GM23338 (cell line): ENCODE data around the gene CHCHD3. TPM values are rescaled to one million over a fixed set of nuclear protein-coding genes. Genes with fewer than 3 reads are reported as not detected.

Experiments used
- ATAC-seq: fragments of 200-7000 bp; cut with Tn5 transposase; 3 replicates; pipeline ENCODE4 v1.9.1; 2020
- DNase-seq: peaks from one replicate; pipeline ENCODE4 v3.0.0-alpha.2; 2015; ENCODE audit warnings: low spot score
- H2AFZ ChIP-seq: fragments of 200-600 bp; sonication (generic); 2 replicates; pipeline ENCODE4 v1.8.0; 2016; ENCODE audit warnings: antibody characterized with exemption, mild to moderate bottlenecking, moderate library complexity
- H3F3A ChIP-seq: fragments of 200-600 bp; sonication (generic); replicated peaks from 2 replicates; pipeline ENCODE4 v1.8.0; 2017; ENCODE audit warnings: antibody characterized with exemption, mixed run types, low read depth
- H3K27ac ChIP-seq: fragments of 200-600 bp; sonication (generic); 2 replicates; pipeline ENCODE4 v1.6.1; 2016; ENCODE audit warnings: low read depth
- H3K27me3 ChIP-seq: fragments of 200-600 bp; sonication (generic); 2 replicates; pipeline ENCODE4 v1.8.0; 2016; ENCODE audit warnings: mild to moderate bottlenecking, mixed run types, moderate library complexity; ENCODE audit not compliant: insufficient read depth
- H3K36me3 ChIP-seq: fragments of 200-600 bp; sonication (generic); 2 replicates; pipeline ENCODE4 v1.8.0; 2016; ENCODE audit warnings: mild to moderate bottlenecking; ENCODE audit not compliant: insufficient read depth
- H3K4me1 ChIP-seq: fragments of 200-600 bp; sonication (generic); 2 replicates; pipeline ENCODE4 v1.8.0; 2016; ENCODE audit warnings: mild to moderate bottlenecking, moderate library complexity; ENCODE audit not compliant: insufficient read depth
- H3K4me2 ChIP-seq: fragments of 200-600 bp; sonication (generic); 2 replicates; pipeline ENCODE4 v1.7.1; 2017; ENCODE audit warnings: mixed run types
- H3K4me3 ChIP-seq: fragments of 200-600 bp; sonication (generic); 2 replicates; pipeline ENCODE4 v1.6.1; 2016; ENCODE audit warnings: mixed run types
- H3K79me2 ChIP-seq: fragments of 200-600 bp; sonication (generic); replicated peaks from 2 replicates; pipeline ENCODE4 v1.8.0; 2017; ENCODE audit warnings: mild to moderate bottlenecking; ENCODE audit not compliant: insufficient read depth
- H3K9me2 ChIP-seq: fragments of 200-600 bp; sonication (generic); 2 replicates; pipeline ENCODE4 v1.8.0; 2017; ENCODE audit not compliant: insufficient read depth
- H4K20me1 ChIP-seq: fragments of 200-600 bp; sonication (generic); replicated peaks from 2 replicates; pipeline ENCODE4 v1.8.0; 2017; ENCODE audit warnings: mild to moderate bottlenecking; ENCODE audit not compliant: insufficient read depth
- H3K27ac Mint-ChIP-seq: 2 replicates; pipeline ENCODE4 v1.8.0; 2020; ENCODE audit warnings: inconsistent platforms, mild to moderate bottlenecking, moderate library complexity, mixed read lengths
- H3K27me3 Mint-ChIP-seq: 3 replicates; pipeline ENCODE4 v1.8.0; 2022; ENCODE audit warnings: low read depth, mild to moderate bottlenecking, moderate library complexity, mixed read lengths, inconsistent platforms; ENCODE audit not compliant: insufficient read depth, poor library complexity
- H3K36me3 Mint-ChIP-seq: 3 replicates; pipeline ENCODE4 v1.8.0; 2021; ENCODE audit warnings: low read depth, mild to moderate bottlenecking, inconsistent platforms, moderate library complexity, mixed read lengths
- H3K4me1 Mint-ChIP-seq: 3 replicates; pipeline ENCODE4 v1.8.0; 2020; ENCODE audit warnings: mild to moderate bottlenecking, inconsistent platforms, mixed read lengths
- H3K4me3 Mint-ChIP-seq: 3 replicates; pipeline ENCODE4 v1.8.0; 2021; ENCODE audit warnings: moderate library complexity, mild to moderate bottlenecking, inconsistent platforms, mixed read lengths
- H3K9me3 Mint-ChIP-seq: 3 replicates; pipeline ENCODE4 v1.8.0; 2020; ENCODE audit warnings: moderate library complexity, mild to moderate bottlenecking, inconsistent platforms, mixed read lengths
- CREB1 ChIP-seq: fragments of 250-450 bp; sonication (Bioruptor Pico); IDR thresholded peaks from 2 replicates; pipeline ENCODE4 v1.5.0; 2020; ENCODE audit warnings: low read depth, mild to moderate bottlenecking, moderate library complexity
- CTCF ChIP-seq, 2 experiments: fragments of 200-600 bp in 1 of 2; sonication (generic) in 1 of 2; conservative IDR thresholded peaks; 2 replicates each; pipeline versions ENCODE4 v1.5.1 to v1.6.1; 2016 to 2017; ENCODE audit warnings: antibody characterized with exemption in 2 of 2, low read depth in 2 of 2, mild to moderate bottlenecking in 2 of 2, moderate library complexity in 1 of 2
- ETS1 ChIP-seq: IDR thresholded peaks from 2 replicates; pipeline ENCODE4 v1.6.1; 2016; ENCODE audit warnings: antibody characterized with exemption
- EZH2 ChIP-seq: fragments of 200-600 bp; sonication (generic); IDR thresholded peaks from one replicate; pipeline ENCODE4 v1.8.0; 2017; ENCODE audit warnings: antibody characterized with exemption, mild to moderate bottlenecking, low read depth; ENCODE audit not compliant: unreplicated experiment
- NANOG ChIP-seq: IDR thresholded peaks from 2 replicates; pipeline ENCODE4 v1.6.1; 2016; ENCODE audit warnings: antibody characterized with exemption, borderline replicate concordance
- POLR2AphosphoS5 ChIP-seq: IDR thresholded peaks from 2 replicates; pipeline ENCODE4 v1.6.1; 2016; ENCODE audit warnings: antibody characterized with exemption, low read depth
- REST ChIP-seq: IDR thresholded peaks from one replicate; pipeline ENCODE4 v1.6.1; 2018; ENCODE audit warnings: antibody characterized with exemption; ENCODE audit not compliant: unreplicated experiment
- STAT1 ChIP-seq: IDR thresholded peaks from one replicate; pipeline ENCODE4 v1.6.1; 2016; ENCODE audit warnings: antibody characterized with exemption; ENCODE audit not compliant: unreplicated experiment
- ZNF114 ChIP-seq: fragments of 250-450 bp; sonication (Bioruptor Pico); IDR thresholded peaks from 2 replicates; pipeline ENCODE4 v1.5.0; 2020; ENCODE audit warnings: mild to moderate bottlenecking, moderate library complexity
- ZNF462 ChIP-seq: fragments of 250-450 bp; sonication (Bioruptor Pico); IDR thresholded peaks from 2 replicates; pipeline ENCODE4 v1.5.0; 2020; ENCODE audit warnings: mild to moderate bottlenecking, moderate library complexity
- polyA plus RNA-seq: library from polyadenylated mRNA; unstranded; fragments of >200 nt; fragmentation: Nextera tagmentation; extraction: Ambion mirVana; gene quantifications from 2 replicates; pipeline ENCODE4 v1.2.1, GENCODE V29; 2016
- total RNA-seq: library from RNA; depleted of rRNA; stranded (reverse); fragments of >200 nt; shearing (Covaris generic); gene quantifications from 2 replicates; pipeline ENCODE4 v1.2.3, GENCODE V29; 2014

Gene CHCHD3
- total and polyA plus RNA-seq, 2 experiments from 2014 or later, result 107 to 131 TPM

GRCh38 chr7:132872034-132872433, 209.9 kb downstream of the CHCHD3 start:
- Mint-ChIP-seq H3K27me3 (no peaks in the 10 kb centered on the region), H3K9me3 (no peaks in the 10 kb centered on the region), H3K4me3 (no peak overlapping the region), H3K4me1 (peaks cover 14% of the 10 kb centered on the region), H3K36me3 (no peaks in the 10 kb centered on the region), H3K27ac (no peak overlapping the region; the same call in 1 of the 2 replicates)
- H3K36me3 ChIP-seq, result no peaks in the 10 kb centered on the region
- no peaks in the 10 kb centered on the region for H3K9me2 ChIP-seq
- no peaks in the 10 kb centered on the region for H3K27me3 ChIP-seq
- ATAC-seq (no peak), DNase-seq (no peak)
- no peaks in the 10 kb centered on the region for H3F3A ChIP-seq
- H4K20me1 ChIP-seq, result peaks cover 15% of the 10 kb centered on the region; the same call in 1 of the 2 replicates
- no peak overlapping the region for H2AFZ ChIP-seq
- H3K4me1 ChIP-seq, result peaks cover 15% of the 10 kb centered on the region
- H3K27ac ChIP-seq, result no peak overlapping the region
- H3K4me3 ChIP-seq, result no peak overlapping the region
- no peak overlapping the region for H3K4me2 ChIP-seq
- H3K79me2 ChIP-seq, result peaks cover 18% of the 10 kb centered on the region
- TF ChIP-seq NANOG (no peak), POLR2AphosphoS5 (no peak), CTCF (conservative IDR thresholded peaks at IDR 0.05; ENCODE audit: low read depth in 2 of 2) (no peak), ZNF114 (CRISPR knock-in tag) (no peak), ZNF462 (CRISPR knock-in tag) (no peak), EZH2 (no peak), CREB1 (CRISPR knock-in tag) (no peak), ETS1 (no peak), STAT1 (no peak), REST (no peak)
